Measurements from ENCODE around the gene RPS29.

The RPS29 gene

GRCh38 chr14:49550286-49551184 lies 35.6 kb downstream of the RPS29 start:
- peak; percentile 53 for TF ChIP-seq CTCF (IDR thresholded peaks at IDR 0.05)

GRCh38 chr14:49549881-49550280 lies 36.3 kb downstream of the RPS29 start:
- TF ChIP-seq CTCF (IDR thresholded peaks at IDR 0.05): no peak

GRCh38 chr14:49549446-49549845 lies 36.7 kb downstream of the RPS29 start:
- no peak for TF ChIP-seq CTCF (IDR thresholded peaks at IDR 0.05)

- no peak for TF ChIP-seq CTCF (IDR thresholded peaks at IDR 0.05)
These were observed 39.4 kb downstream of the RPS29 start for GRCh38 chr14:49546766-49547165.

- no peak for TF ChIP-seq CTCF (IDR thresholded peaks at IDR 0.05)
These were observed 40.5 kb downstream of the RPS29 start for GRCh38 chr14:49545716-49546115.

- TF ChIP-seq CTCF (IDR thresholded peaks at IDR 0.05): no peak
These were observed 41.1 kb downstream of the RPS29 start for GRCh38 chr14:49545071-49545470.

- TF ChIP-seq CTCF (IDR thresholded peaks at IDR 0.05): no peak
These were observed 45.1 kb downstream of the RPS29 start for GRCh38 chr14:49541049-49541448.
